WTC11 (cell line): ENCODE measurements around the gene CHRM5. TPM values are rescaled to one million over a fixed set of nuclear protein-coding genes. Genes with fewer than 3 reads are reported as not detected.

Experiments
- ATAC-seq: fragments of 200-7000 bp; cut with Tn5 transposase; 2 replicates; pipeline ENCODE4 v1.10.0; 2021; ENCODE audit warnings: mild to moderate bottlenecking, moderate library complexity
- CTCF ChIA-PET: fragments of 300-600 bp; sonication (Branson Sonifier 250); formaldehyde crosslinking; loops from one replicate; lab custom pipeline; 2021; ENCODE audit warnings: antibody characterized with exemption; lab: Charles Lee
- POLR2A ChIA-PET: fragments of 350-600 bp; sonication (Branson Sonifier 250); formaldehyde crosslinking; loops from one replicate; lab custom pipeline; 2021; ENCODE audit warnings: antibody characterized with exemption; lab: Charles Lee
- DNase-seq: peaks from one replicate; pipeline ENCODE4 v3.0.0; 2021; ENCODE audit warnings: low spot score
- H3K27ac Mint-ChIP-seq: 2 replicates; pipeline ENCODE4 v1.8.0; 2021; ENCODE audit warnings: mixed read lengths
- H3K27me3 Mint-ChIP-seq: 2 replicates; pipeline ENCODE4 v1.8.0; 2021; ENCODE audit warnings: low read depth, mild to moderate bottlenecking, moderate library complexity, mixed read lengths
- H3K36me3 Mint-ChIP-seq: 2 replicates; pipeline ENCODE4 v1.8.0; 2021; ENCODE audit warnings: mixed read lengths
- H3K4me1 Mint-ChIP-seq: 2 replicates; pipeline ENCODE4 v1.8.0; 2022; ENCODE audit warnings: mixed read lengths
- H3K4me3 Mint-ChIP-seq: 2 replicates; pipeline ENCODE4 v1.8.0; 2021; ENCODE audit warnings: mild to moderate bottlenecking, moderate library complexity, mixed read lengths
- H3K9me3 Mint-ChIP-seq: 2 replicates; pipeline ENCODE4 v1.8.0; 2021; ENCODE audit warnings: mixed read lengths
- ESRRA ChIP-seq: sonication (generic); formaldehyde crosslinking; IDR thresholded peaks from 2 replicates; pipeline ENCODE4 v1.8.1; 2022; ENCODE audit warnings: mild to moderate bottlenecking, missing genetic modification reagents, borderline replicate concordance
- FOXP1 ChIP-seq: sonication (generic); formaldehyde crosslinking; IDR thresholded peaks from 2 replicates; pipeline ENCODE4 v1.8.0; 2022; ENCODE audit warnings: missing genetic modification reagents, mild to moderate bottlenecking, moderate library complexity, borderline replicate concordance
- GRHL2 ChIP-seq: fragments of 250-450 bp; sonication (Bioruptor Pico); IDR thresholded peaks from 2 replicates; pipeline ENCODE4 v1.8.0; 2022; ENCODE audit warnings: mild to moderate bottlenecking, moderate library complexity; ENCODE audit not compliant: insufficient replicate concordance, severe bottlenecking
- GTF2I ChIP-seq: fragments of 250-450 bp; sonication (Bioruptor Pico); conservative IDR thresholded peaks from 2 replicates; pipeline ENCODE4 v1.4.0; 2021; ENCODE audit warnings: mild to moderate bottlenecking
- NFE2L1 ChIP-seq: sonication (generic); formaldehyde crosslinking; IDR thresholded peaks from 2 replicates; pipeline ENCODE4 v1.8.1; 2023; ENCODE audit warnings: missing genetic modification reagents
- NR3C1 ChIP-seq: sonication (generic); formaldehyde crosslinking; conservative IDR thresholded peaks from 2 replicates; pipeline ENCODE4 v1.8.1; 2023; ENCODE audit warnings: low read depth, mild to moderate bottlenecking, missing genetic modification reagents
- ZNF219 ChIP-seq: sonication (generic); formaldehyde crosslinking; IDR thresholded peaks from 2 replicates; pipeline ENCODE4 v1.8.0; 2023; ENCODE audit warnings: missing genetic modification reagents, mild to moderate bottlenecking, borderline replicate concordance
- total RNA-seq: library from RNA; stranded (reverse); gene quantifications from 3 replicates; pipeline ENCODE4 v1.2.3, GENCODE V29; 2021
- TF ChIP-seq, protein P1 (sequence below): sonication (generic); formaldehyde crosslinking; IDR thresholded peaks from 2 replicates; pipeline ENCODE4 v1.8.0; 2022; ENCODE audit warnings: mild to moderate bottlenecking, missing genetic modification reagents
- TF ChIP-seq, protein P2 (sequence below): sonication (generic); formaldehyde crosslinking; IDR thresholded peaks from 2 replicates; pipeline ENCODE4 v1.8.0; 2022; ENCODE audit warnings: mild to moderate bottlenecking, missing genetic modification reagents
- TF ChIP-seq, protein P3 (sequence below): fragments of 250-450 bp; sonication (Bioruptor Pico); IDR thresholded peaks from 2 replicates; pipeline ENCODE4 v1.8.0; 2021; ENCODE audit warnings: mild to moderate bottlenecking
- TF ChIP-seq, protein P4 (sequence below): sonication (generic); formaldehyde crosslinking; IDR thresholded peaks from 2 replicates; pipeline ENCODE4 v1.8.0; 2023; ENCODE audit warnings: missing genetic modification reagents, mild to moderate bottlenecking, borderline replicate concordance
- TF ChIP-seq, protein P5 (sequence below): sonication (generic); formaldehyde crosslinking; IDR thresholded peaks from 2 replicates; pipeline ENCODE4 v1.8.1; 2023; ENCODE audit warnings: mild to moderate bottlenecking, missing genetic modification reagents
- TF ChIP-seq, protein P6 (sequence below): sonication (generic); formaldehyde crosslinking; IDR thresholded peaks from 2 replicates; pipeline ENCODE4 v1.8.1; 2022; ENCODE audit warnings: low read depth, mild to moderate bottlenecking, moderate library complexity, missing genetic modification reagents, borderline replicate concordance
- TF ChIP-seq, protein P7 (sequence below): sonication (generic); formaldehyde crosslinking; IDR thresholded peaks from 2 replicates; pipeline ENCODE4 v1.8.1; 2022; ENCODE audit warnings: mild to moderate bottlenecking, missing genetic modification reagents, moderate library complexity, borderline replicate concordance
- TF ChIP-seq, protein P8 (sequence below): sonication (generic); formaldehyde crosslinking; IDR thresholded peaks from 2 replicates; pipeline ENCODE4 v1.8.0; 2022; ENCODE audit warnings: mild to moderate bottlenecking, missing genetic modification reagents
- TF ChIP-seq, protein P9 (sequence below): sonication (generic); formaldehyde crosslinking; IDR thresholded peaks from 2 replicates; pipeline ENCODE4 v1.8.1; 2022; ENCODE audit warnings: low read depth, missing genetic modification reagents, borderline replicate concordance
- TF ChIP-seq, protein P10 (sequence below): sonication (generic); formaldehyde crosslinking; IDR thresholded peaks from 2 replicates; pipeline ENCODE4 v1.8.1; 2022; ENCODE audit warnings: mild to moderate bottlenecking, moderate library complexity, missing genetic modification reagents
- TF ChIP-seq, protein P11 (sequence below): sonication (generic); formaldehyde crosslinking; IDR thresholded peaks from 2 replicates; pipeline ENCODE4 v1.8.0; 2022; ENCODE audit warnings: missing genetic modification reagents

Gene CHRM5
- total RNA-seq, 1 experiment from 2014 or later, result not detected

DNA sequence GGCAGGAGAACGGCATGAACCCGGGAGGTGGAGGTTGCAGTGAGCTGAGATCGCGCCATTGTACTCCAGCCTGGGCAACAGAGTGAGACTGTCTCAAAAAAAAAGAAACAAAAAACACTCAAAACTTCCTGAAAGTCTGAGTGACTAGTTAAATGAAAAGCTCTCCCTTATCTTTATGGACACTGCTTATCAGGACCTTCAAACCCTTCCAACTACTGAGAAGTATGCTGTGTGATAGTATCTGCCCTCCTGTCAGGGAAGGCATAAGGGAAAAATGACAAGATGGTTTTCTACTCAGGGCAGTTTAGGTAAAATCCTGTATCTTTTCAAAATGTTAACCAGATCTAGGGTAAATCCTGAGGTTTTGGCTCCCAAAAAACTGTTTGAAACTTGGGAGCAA lies 111.6 kb downstream of the CHRM5 start:
- no peaks in the 10 kb centered on the region for H3K27me3 Mint-ChIP-seq
- ChIA-PET CTCF (interaction anchor here (2.0 kb wide), 1 partner anchor 30 kb away, joined by 8 read pairs; no protein-coding TSS in a partner anchor), POLR2A (no interaction called here)
- no peak overlapping the region for H3K4me3 Mint-ChIP-seq
- no peaks in the 10 kb centered on the region for H3K9me3 Mint-ChIP-seq
- H3K27ac Mint-ChIP-seq, result no peak overlapping the region
- 0 out of 2 replicates have a peak, but pooled peaks cover 6% of the 10 kb centered on the region for H3K36me3 Mint-ChIP-seq
- no peak for DNase-seq
- ATAC-seq, result no peak
- H3K4me1 Mint-ChIP-seq, result no peaks in the 10 kb centered on the region
- TF ChIP-seq, protein P1, sequence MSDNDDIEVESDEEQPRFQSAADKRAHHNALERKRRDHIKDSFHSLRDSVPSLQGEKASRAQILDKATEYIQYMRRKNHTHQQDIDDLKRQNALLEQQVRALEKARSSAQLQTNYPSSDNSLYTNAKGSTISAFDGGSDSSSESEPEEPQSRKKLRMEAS (CRISPR knock-in tag), result no peak
- TF ChIP-seq, protein P2, sequence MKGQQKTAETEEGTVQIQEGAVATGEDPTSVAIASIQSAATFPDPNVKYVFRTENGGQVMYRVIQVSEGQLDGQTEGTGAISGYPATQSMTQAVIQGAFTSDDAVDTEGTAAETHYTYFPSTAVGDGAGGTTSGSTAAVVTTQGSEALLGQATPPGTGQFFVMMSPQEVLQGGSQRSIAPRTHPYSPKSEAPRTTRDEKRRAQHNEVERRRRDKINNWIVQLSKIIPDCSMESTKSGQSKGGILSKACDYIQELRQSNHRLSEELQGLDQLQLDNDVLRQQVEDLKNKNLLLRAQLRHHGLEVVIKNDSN (CRISPR knock-in tag), result no peak
- TF ChIP-seq, protein P3, sequence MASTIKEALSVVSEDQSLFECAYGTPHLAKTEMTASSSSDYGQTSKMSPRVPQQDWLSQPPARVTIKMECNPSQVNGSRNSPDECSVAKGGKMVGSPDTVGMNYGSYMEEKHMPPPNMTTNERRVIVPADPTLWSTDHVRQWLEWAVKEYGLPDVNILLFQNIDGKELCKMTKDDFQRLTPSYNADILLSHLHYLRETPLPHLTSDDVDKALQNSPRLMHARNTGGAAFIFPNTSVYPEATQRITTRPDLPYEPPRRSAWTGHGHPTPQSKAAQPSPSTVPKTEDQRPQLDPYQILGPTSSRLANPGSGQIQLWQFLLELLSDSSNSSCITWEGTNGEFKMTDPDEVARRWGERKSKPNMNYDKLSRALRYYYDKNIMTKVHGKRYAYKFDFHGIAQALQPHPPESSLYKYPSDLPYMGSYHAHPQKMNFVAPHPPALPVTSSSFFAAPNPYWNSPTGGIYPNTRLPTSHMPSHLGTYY (CRISPR knock-in tag), result no peak
- TF ChIP-seq FOXP1 (CRISPR knock-in tag) (no peak), ESRRA (no peak), GRHL2 (CRISPR knock-in tag) (no peak), NR3C1 (CRISPR knock-in tag) (no peak), ZNF219 (CRISPR knock-in tag) (no peak), NFE2L1 (no peak), GTF2I (no peak)
- TF ChIP-seq, protein P4, sequence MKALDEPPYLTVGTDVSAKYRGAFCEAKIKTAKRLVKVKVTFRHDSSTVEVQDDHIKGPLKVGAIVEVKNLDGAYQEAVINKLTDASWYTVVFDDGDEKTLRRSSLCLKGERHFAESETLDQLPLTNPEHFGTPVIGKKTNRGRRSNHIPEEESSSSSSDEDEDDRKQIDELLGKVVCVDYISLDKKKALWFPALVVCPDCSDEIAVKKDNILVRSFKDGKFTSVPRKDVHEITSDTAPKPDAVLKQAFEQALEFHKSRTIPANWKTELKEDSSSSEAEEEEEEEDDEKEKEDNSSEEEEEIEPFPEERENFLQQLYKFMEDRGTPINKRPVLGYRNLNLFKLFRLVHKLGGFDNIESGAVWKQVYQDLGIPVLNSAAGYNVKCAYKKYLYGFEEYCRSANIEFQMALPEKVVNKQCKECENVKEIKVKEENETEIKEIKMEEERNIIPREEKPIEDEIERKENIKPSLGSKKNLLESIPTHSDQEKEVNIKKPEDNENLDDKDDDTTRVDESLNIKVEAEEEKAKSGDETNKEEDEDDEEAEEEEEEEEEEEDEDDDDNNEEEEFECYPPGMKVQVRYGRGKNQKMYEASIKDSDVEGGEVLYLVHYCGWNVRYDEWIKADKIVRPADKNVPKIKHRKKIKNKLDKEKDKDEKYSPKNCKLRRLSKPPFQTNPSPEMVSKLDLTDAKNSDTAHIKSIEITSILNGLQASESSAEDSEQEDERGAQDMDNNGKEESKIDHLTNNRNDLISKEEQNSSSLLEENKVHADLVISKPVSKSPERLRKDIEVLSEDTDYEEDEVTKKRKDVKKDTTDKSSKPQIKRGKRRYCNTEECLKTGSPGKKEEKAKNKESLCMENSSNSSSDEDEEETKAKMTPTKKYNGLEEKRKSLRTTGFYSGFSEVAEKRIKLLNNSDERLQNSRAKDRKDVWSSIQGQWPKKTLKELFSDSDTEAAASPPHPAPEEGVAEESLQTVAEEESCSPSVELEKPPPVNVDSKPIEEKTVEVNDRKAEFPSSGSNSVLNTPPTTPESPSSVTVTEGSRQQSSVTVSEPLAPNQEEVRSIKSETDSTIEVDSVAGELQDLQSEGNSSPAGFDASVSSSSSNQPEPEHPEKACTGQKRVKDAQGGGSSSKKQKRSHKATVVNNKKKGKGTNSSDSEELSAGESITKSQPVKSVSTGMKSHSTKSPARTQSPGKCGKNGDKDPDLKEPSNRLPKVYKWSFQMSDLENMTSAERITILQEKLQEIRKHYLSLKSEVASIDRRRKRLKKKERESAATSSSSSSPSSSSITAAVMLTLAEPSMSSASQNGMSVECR (CRISPR knock-in tag), result no peak
- TF ChIP-seq, protein P5, sequence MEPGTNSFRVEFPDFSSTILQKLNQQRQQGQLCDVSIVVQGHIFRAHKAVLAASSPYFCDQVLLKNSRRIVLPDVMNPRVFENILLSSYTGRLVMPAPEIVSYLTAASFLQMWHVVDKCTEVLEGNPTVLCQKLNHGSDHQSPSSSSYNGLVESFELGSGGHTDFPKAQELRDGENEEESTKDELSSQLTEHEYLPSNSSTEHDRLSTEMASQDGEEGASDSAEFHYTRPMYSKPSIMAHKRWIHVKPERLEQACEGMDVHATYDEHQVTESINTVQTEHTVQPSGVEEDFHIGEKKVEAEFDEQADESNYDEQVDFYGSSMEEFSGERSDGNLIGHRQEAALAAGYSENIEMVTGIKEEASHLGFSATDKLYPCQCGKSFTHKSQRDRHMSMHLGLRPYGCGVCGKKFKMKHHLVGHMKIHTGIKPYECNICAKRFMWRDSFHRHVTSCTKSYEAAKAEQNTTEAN, result no peak
- TF ChIP-seq, protein P6, sequence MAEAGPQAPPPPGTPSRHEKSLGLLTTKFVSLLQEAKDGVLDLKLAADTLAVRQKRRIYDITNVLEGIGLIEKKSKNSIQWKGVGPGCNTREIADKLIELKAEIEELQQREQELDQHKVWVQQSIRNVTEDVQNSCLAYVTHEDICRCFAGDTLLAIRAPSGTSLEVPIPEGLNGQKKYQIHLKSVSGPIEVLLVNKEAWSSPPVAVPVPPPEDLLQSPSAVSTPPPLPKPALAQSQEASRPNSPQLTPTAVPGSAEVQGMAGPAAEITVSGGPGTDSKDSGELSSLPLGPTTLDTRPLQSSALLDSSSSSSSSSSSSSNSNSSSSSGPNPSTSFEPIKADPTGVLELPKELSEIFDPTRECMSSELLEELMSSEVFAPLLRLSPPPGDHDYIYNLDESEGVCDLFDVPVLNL (CRISPR knock-in tag), result no peak
- TF ChIP-seq, protein P7, sequence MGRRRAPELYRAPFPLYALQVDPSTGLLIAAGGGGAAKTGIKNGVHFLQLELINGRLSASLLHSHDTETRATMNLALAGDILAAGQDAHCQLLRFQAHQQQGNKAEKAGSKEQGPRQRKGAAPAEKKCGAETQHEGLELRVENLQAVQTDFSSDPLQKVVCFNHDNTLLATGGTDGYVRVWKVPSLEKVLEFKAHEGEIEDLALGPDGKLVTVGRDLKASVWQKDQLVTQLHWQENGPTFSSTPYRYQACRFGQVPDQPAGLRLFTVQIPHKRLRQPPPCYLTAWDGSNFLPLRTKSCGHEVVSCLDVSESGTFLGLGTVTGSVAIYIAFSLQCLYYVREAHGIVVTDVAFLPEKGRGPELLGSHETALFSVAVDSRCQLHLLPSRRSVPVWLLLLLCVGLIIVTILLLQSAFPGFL, result no peak
- TF ChIP-seq, protein P8, sequence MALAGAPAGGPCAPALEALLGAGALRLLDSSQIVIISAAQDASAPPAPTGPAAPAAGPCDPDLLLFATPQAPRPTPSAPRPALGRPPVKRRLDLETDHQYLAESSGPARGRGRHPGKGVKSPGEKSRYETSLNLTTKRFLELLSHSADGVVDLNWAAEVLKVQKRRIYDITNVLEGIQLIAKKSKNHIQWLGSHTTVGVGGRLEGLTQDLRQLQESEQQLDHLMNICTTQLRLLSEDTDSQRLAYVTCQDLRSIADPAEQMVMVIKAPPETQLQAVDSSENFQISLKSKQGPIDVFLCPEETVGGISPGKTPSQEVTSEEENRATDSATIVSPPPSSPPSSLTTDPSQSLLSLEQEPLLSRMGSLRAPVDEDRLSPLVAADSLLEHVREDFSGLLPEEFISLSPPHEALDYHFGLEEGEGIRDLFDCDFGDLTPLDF (CRISPR knock-in tag), result no peak
- TF ChIP-seq, protein P9, sequence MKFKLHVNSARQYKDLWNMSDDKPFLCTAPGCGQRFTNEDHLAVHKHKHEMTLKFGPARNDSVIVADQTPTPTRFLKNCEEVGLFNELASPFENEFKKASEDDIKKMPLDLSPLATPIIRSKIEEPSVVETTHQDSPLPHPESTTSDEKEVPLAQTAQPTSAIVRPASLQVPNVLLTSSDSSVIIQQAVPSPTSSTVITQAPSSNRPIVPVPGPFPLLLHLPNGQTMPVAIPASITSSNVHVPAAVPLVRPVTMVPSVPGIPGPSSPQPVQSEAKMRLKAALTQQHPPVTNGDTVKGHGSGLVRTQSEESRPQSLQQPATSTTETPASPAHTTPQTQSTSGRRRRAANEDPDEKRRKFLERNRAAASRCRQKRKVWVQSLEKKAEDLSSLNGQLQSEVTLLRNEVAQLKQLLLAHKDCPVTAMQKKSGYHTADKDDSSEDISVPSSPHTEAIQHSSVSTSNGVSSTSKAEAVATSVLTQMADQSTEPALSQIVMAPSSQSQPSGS (CRISPR knock-in tag), result no peak
- TF ChIP-seq, protein P10, sequence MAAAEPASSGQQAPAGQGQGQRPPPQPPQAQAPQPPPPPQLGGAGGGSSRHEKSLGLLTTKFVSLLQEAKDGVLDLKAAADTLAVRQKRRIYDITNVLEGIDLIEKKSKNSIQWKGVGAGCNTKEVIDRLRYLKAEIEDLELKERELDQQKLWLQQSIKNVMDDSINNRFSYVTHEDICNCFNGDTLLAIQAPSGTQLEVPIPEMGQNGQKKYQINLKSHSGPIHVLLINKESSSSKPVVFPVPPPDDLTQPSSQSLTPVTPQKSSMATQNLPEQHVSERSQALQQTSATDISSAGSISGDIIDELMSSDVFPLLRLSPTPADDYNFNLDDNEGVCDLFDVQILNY (CRISPR knock-in tag), result no peak
- TF ChIP-seq, protein P11, sequence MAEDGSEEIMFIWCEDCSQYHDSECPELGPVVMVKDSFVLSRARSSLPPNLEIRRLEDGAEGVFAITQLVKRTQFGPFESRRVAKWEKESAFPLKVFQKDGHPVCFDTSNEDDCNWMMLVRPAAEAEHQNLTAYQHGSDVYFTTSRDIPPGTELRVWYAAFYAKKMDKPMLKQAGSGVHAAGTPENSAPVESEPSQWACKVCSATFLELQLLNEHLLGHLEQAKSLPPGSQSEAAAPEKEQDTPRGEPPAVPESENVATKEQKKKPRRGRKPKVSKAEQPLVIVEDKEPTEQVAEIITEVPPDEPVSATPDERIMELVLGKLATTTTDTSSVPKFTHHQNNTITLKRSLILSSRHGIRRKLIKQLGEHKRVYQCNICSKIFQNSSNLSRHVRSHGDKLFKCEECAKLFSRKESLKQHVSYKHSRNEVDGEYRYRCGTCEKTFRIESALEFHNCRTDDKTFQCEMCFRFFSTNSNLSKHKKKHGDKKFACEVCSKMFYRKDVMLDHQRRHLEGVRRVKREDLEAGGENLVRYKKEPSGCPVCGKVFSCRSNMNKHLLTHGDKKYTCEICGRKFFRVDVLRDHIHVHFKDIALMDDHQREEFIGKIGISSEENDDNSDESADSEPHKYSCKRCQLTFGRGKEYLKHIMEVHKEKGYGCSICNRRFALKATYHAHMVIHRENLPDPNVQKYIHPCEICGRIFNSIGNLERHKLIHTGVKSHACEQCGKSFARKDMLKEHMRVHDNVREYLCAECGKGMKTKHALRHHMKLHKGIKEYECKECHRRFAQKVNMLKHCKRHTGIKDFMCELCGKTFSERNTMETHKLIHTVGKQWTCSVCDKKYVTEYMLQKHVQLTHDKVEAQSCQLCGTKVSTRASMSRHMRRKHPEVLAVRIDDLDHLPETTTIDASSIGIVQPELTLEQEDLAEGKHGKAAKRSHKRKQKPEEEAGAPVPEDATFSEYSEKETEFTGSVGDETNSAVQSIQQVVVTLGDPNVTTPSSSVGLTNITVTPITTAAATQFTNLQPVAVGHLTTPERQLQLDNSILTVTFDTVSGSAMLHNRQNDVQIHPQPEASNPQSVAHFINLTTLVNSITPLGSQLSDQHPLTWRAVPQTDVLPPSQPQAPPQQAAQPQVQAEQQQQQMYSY (CRISPR knock-in tag), result no peak
